HG03097 (cell line): ENCODE measurements around the gene ECHDC1.
"Not testable (repeated sequence)": the region's sequence is repeated elsewhere in the genome, so short reads cannot be mapped to it uniquely, and the experiment has no call there.

Experiments used
- ATAC-seq: cut with Tn5 transposase; IDR thresholded peaks from one replicate; pipeline ENCODE4 v1.9.1; 2021; ENCODE audit not compliant: unreplicated experiment, low FRiP score

The ECHDC1 gene

GRCh38 chr6:127342946-127343808, at the start of gene ECHDC1:
TSS of gene ECHDC1 (minus strand) at chr6:127343609. CDS start at chr6:127331028, 12,581 bp downstream.
- peak; percentile 72 for ATAC-seq

DNA sequence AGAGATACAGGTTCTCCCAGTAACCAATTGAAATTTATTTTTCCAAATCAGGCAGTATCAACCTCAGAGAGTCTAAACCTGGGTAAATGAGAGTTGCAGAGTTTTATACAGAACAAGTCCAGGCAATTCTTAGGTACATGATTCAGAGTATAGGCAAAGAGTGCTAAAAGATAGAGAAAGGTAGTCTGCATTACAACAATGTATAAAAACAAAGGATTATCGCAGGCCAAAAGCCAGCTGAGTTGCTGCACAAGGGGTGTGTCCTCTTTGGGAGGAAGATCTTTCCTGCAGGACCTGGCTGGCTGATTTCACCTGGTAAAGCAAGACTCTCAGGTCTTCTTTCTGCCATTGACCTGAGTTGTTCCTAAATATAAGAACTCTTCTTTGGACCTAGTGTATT, 48.9 kb upstream of the ECHDC1 start:
- no peak for ATAC-seq

DNA sequence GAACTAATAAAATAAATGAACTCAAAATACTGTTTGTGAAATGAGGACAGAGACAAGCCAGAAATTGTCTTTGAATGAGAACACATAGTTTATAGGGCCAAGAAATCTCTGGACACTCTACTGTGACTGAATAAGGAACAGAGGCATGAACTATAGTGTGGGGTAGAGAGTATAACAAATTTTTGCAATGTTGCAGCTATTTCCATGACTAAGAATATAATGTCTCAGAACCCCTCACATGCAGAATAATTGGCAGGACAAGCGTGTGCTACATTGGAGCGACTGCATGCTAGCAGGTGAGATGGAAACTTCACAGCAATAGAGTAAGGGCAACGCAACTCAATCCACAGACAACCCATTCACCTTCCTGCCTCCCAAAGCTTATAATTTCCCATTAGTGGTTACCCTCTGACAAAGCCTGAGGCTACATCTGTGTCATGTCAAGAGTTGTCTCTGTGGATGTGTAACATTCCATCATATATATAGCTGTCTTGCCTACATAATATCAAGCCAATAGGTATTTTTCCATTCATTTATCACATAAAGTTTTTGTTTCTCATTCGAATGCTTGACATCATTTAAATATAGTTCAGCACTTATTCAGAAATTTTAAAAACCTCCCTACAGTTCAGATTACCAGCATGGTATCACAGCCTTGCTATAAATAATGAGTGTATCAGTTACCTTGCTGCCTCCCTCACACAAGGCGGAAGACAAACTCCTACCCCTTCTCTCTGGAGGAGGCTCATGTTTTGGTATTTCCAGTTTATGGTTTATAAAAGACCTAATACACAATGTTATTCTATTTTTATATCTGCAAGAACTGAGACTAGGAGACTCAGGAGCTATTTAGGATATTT, 47.9 kb upstream of the ECHDC1 start:
- ATAC-seq, result no peak

GRCh38 chr6:127389706-127390105, 46.3 kb upstream of the ECHDC1 start:
- no peak for ATAC-seq

GRCh38 chr6:127385668-127386430, 42.4 kb upstream of the ECHDC1 start:
- ATAC-seq, result no peak

DNA sequence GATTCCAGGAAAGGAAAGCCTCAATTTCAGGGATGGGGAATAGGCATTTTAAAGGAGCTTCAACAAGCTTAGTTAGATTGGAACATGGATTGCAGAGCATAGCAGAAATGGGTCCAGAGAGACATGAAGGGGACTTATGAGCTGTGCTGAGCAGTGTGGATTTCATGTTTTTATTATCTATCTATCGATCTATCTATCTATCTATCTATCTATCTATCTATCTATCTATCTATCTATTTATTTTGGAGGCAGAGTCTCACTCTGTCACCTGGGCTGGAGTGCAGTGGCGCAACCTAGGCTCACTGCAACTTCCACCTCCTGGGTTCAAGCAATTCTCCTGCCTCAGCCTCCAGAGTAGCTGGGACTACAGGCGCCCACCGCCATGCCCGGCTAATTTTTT, 41.4 kb upstream of the ECHDC1 start:
- not testable (repeated sequence) for ATAC-seq

DNA sequence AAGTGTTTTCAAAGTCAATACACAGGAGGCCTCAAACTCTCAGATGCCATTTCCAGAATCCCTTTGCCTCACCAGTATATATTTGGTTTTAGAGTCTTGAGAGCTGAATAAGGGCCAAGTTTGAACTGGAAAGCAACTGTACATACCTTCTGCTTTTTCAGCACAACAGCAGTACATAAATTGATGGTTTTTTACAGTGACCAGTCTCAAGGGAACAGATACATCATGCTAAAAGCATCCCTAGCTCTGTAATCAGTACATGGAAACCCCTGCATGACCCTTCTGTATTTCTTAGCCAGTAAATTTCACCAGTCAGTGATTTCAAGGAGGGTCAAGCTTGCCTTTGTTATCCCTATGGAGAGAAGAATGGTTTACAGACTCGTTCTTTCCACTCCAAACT, 40.6 kb upstream of the ECHDC1 start:
- no peak for ATAC-seq

- no peak for ATAC-seq
Measured at GRCh38 chr6:127382413-127382812, 39.0 kb upstream of the ECHDC1 start.

- no peak for ATAC-seq
Measured at GRCh38 chr6:127381384-127381783, 38.0 kb upstream of the ECHDC1 start.

- no peak for ATAC-seq
Measured at GRCh38 chr6:127376685-127377084, 33.3 kb upstream of the ECHDC1 start.

GRCh38 chr6:127367023-127367375, 23.6 kb upstream of the ECHDC1 start:
- no peak for ATAC-seq

DNA sequence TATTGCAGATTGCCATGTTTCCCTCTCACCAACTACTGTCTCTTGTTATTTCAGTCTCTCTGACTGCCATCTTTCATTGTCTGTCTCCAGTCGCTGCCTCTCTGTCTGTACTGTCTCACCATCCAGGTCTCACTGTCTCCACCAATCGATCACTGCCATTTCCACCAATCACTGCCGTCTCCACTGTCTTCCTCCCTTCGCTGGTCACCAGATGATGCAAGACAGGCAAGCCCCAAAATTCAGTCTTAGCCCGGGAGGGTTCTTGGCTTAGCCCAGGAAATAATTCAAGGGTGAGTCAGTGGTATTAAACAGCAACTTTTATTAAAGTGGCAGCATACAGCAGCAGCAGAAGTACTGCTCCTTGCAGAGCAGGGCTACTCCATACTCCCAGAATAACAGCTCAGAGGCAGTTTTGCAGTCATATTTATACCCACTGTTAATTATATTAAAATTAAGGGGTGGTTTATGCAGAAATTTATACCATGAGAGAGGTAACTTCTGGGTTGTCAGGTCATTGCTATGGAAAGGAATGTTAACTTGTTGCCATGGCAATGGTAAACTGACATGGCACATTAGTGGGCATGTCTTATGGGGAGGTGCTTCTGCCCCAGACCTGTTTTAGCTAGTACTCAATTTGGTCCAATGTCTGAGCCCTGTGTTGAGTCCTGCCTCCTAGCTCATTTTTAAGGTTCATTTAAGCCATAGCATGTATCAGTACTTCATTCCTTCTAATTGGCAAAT, 23.0 kb upstream of the ECHDC1 start:
- no peak for ATAC-seq

DNA sequence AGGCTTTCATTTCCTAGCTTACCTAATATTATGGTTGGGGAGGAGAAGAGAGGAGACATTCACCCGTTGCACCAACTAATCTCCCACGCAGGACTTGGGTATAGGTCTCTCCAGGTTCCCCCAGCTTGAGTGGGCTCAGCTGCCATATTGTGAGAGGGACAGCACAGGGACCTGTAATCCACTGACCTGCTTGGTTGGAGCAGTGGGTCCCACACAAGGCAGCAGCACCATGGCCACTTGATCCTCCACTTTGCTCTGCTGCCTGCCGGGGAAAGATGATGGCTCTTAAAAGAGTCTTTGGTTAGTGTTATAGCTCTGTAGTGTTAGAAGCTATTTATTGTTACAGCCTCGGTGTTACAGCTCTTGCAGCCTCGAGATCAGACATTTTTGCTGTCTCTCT, 22.5 kb upstream of the ECHDC1 start:
- ATAC-seq, result no peak

GRCh38 chr6:127352524-127352923, 9.1 kb upstream of the ECHDC1 start:
- ATAC-seq, result no peak

- no peak for ATAC-seq
Measured at GRCh38 chr6:127349980-127350379, 6.6 kb upstream of the ECHDC1 start.

GRCh38 chr6:127348028-127348661, 4.7 kb upstream of the ECHDC1 start:
- ATAC-seq, result no peak

- no peak for ATAC-seq
Measured at GRCh38 chr6:127347178-127347577, 3.8 kb upstream of the ECHDC1 start.

DNA sequence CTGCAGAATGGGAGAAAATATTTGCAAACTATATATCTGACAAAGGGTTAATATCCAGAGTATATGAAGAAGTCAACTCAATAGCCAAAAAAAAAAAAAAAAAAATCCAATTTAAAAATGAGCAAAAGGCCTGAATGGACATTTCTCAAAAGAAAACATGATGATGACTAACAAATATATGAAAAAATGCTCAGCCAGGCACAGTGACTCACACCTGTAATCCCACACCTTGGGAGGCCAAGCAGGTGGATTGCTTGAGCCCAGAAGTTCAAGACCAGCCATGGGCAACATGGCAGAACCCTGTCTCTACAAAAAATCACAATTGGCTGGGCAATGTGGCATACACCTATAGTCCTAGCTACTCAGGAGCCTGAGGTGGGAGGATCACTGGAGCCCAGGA, 2.1 kb upstream of the ECHDC1 start:
- no peak for ATAC-seq

DNA sequence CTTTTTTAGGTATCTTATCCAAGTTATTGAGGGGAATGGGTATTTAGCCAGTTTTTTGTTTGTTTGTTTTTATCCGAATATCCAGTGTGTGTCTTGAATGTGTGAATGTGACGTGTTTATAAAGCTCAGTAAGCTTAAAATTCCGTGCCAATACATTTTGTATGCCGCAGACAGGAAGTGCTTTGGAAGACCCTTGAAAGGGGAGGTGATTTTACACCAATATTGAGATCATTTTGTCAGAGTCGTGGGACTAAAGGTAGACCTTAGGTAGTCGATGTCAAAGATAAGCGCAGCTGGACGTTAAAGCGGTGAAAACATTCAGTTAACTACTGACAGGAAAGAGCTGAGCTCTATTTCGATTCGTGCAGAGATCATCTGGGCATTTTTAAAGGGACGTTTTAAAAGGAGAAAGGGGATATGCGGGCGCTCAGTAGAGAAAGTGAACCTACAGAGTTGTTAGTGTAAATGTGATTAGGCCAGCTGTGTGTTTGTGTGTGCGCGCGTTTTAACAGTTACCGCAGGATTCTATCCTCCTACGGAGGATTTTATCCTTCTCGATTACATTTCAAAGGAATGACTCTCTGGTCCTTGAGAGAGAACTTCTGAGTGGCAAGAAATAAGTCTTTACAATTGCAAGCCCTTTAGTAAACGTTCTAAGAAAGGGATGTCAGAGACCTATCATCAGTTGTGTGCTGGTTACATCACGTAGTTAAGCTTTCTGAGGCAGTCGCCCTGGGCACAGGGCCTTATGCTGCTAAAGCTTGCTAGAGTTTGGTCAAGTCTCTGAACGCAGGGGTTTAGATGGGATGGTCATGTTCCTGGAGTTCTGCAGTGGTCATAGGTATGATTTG, 625 bp upstream of the ECHDC1 start:
- no peak for ATAC-seq
